CD4-positive, alpha-beta T cell treated with Interleukin-21 for 1 hour (primary cell): Measurements from ENCODE around the gene RBM19.

ENCODE experiments used
- DNase-seq: peaks from one replicate; pipeline ENCODE4 v3.0.0-alpha.2; 2020

Gene RBM19

DNA sequence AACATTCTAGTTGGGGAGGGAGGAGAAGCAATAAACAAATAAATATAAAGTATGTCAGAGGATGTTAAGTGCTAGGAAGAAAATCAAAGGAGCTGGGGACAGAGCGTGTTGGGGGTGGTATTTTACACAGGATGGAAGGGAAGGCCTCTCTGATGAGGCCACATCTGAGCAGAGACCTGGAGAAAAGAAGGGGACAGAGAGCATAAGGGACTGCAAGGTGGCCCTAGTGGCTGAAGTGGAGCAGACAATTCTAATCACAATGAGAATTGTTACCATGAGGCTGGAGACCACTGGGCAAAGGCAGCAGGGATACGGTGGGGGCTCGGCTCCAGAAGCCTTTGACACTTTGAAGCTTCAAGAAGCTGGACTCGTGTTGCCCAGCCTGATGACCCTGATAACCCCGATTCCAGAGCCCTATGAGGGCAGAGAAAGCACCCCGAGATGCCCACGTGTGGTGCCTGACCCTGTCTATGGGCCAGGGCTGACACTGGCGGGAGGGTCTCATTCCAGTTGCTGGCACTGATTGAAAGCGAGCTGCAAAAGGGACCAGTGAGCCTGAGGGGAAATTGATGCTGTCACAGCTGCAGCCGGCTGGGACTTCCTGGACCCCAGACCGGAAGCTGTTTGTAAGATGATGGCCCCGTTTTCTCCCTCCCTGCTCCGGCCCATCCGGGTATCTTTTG lies 169.1 kb downstream of the RBM19 start:
- DNase-seq: no peak

DNA sequence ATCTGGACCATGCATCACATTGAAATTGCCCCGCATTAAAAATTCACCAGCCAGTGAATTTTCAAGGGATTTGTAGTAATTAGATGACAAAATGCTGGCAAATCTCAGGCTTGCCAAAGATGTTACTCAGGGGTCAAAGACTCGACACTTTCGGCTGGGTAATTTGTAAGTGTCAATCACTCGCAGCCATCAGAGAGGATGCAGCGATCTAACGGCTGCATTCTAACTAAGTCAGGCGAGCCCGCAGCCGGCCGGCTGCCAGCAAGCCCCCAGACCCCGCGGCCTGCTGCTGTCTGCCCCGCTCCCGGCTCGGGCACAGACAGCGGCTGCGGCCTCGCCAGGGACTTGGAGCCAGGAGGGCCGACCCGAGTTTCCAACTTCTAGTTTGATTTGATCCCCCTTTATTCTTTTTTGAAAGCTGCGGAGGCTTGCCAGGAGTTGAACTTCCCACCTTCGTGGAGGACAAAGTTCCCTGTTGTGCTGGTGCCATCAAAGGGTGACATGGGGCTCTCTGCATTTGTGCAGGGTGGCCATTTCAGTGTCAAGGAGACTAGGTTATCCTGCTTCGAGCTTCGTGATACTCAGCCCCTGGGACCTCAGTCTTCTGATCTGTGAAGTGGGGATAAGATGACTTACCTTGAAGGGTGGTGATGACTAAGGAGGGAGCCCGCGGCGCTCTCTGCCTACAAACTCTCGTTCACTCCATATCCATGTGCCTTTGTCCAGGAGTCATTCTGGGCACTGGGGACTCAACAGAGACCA lies 169.9 kb downstream of the RBM19 start:
- DNase-seq: no peak

GRCh38 chr12:113795445-113795844 lies 170.7 kb downstream of the RBM19 start:
- no peak for DNase-seq

DNA sequence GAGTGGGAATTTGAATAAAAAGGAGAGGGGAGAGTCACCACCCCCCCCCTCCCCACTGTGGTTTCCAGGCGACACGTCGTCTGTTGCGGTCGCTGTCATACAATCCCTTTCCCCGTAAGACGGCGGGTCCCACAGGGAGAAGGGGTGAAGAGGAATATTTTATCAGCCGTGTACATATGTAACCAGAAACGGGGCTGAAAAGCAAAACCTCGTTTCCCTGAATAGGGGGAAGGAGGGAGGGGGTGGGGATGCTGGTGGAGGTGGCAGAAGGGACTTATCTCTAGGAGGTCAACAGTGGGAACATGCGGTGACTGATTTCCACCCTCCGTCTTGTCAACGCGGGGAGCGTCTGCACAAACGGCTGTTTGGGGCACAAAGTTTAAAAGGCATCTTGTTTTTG lies 171.4 kb downstream of the RBM19 start:
- DNase-seq: no peak

- DNase-seq: no peak
Observed at GRCh38 chr12:113793250-113793649, 172.9 kb downstream of the RBM19 start.

- DNase-seq: no peak
Observed at GRCh38 chr12:113792450-113792849, 173.7 kb downstream of the RBM19 start.

- no peak for DNase-seq
Observed at GRCh38 chr12:113788020-113788856, 177.9 kb downstream of the RBM19 start.

DNA sequence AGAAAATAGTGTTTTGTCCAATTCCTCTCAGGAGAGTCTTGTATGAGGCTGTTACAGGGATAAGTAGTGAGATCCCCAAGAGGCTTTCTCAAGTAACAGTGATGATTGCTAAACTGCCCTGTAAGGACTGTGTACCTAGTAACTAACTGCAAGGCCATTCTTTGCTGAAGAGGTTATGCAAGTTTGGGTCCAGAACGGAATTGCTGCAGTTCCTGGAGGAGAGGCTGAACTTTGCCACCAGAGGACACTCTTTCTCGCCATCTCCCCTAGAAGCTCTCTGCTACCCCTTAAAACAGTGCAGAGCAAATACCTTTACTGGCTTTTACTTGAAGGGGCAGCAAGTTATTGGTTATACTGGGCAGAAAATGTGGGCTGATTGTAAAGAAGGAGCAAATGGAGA lies 180.0 kb downstream of the RBM19 start:
- no peak for DNase-seq

DNA sequence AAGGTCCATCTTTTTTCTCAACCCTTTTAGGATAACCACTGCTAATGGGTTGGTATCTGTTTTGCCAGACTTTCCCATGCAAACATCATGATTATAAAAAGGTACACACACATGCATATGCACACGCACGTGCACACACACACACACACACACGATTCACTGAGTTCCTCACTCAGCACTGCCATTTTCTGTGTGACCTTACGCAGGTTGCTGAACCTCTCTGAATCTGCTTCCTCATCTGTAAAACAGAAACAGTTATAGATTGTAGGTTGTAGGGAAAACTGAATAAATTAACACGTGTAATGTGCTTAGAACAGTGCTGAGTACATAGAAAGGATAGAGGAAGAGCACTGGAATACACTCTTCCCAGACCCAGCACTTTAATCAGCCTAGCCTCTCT lies 182.3 kb downstream of the RBM19 start:
- DNase-seq: no peak

DNA sequence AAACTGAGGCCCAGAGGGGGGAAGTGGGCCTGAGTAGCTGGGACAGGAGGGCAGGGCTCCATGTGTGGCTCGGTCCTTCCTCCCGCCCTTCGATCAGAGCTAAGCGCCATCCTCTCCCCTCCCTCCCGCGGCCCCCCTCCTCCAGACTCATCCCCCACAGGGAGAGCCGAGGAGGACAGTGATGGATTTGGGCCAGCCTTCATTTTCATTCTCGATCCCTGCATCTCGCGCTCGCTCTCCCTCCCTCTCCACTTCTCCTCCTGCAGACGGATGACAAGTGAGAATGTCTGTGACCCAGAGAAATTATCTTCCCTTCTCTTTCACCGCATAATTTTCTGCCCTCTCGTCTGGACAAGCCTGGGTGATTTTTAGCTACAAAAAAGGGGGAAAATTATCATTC lies 183.3 kb downstream of the RBM19 start:
- DNase-seq: no peak

DNA sequence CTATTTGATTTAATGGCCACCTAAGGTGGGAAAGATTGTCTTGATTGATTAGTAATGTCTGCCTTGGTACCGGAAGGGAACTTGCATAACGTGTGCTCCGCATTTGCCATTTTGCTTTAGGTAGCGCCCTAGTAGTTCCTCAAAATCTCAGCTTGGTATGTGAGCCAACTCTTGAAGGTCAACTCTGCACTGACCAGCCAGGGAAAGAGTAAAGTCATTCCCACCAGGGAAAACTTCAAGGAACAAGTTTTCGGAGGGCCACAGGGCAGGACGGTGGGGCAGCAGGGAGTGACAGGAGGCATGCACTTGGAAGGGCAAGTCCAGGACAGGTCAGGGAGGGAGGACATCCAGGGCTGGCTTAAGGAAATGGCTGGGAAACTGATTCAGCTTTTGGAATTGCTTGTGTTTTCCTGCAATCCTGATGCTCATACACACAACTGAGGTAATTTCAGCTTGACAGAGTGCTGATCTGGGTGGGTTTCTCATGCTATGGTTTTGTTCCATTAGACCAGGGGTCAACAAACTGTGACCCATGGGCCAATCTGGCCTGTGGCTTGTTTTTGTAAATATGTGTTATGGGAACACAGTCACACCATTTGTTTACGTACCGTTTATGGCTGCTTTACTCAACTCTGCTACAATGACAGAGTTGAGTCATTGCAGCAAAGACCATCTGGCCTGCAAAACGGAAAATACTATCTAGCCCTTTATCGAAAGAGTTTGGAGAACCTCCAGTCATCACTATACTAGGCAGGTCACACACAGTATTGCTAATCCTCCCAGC lies 184.5 kb downstream of the RBM19 start:
- no peak for DNase-seq

DNA sequence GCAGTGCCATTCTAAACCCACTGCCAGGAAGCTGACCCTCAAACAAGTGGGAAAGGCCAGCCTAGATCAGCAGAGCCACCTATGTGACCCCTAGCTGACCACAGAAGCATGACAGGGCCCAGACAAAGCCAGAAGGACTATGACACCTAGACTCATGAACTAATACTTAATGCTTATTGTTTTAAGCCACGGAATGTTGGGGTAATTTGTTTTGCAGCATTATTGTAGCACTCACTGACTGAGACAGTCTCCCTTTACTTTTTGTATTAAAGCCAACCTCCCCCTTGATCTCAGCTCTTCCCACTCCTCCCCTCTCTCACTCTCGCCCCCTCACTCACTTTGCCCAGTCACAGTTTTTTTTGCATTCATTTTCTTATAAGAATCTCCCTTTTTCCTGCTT lies 186.4 kb downstream of the RBM19 start:
- DNase-seq: no peak

DNA sequence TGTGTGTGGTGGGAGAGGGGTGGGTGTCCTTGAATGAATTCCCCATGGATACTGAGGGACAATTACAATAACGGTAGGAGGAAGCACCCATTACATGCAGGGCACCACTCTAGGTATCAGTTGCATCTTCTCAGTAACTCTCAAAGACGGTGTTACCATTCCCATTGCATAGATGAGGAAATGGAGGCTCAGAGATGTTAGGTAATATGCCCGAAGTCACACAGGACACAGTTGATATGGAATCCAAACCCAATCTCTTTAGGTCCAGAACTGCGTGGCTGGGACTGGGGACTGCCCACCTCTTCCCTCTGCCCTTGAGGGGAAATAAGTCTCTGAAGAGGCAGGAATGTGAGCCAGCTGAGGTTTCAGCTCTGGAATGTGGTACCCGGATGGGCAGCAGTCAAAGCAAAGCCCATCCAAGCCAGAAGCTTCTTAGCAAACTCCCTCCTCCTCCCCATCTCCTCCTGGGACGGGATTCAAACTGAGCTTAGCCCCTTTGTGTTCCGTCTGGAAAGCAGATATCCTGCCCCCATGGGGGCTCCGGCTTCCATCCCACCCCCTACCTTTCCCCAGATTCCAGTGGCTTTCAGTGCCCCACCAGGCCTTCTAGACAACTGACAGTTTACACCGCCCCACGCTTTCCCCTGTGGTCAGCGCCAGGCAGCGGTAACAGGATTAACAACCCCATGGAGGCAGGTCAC lies 187.5 kb downstream of the RBM19 start:
- no peak for DNase-seq

DNA sequence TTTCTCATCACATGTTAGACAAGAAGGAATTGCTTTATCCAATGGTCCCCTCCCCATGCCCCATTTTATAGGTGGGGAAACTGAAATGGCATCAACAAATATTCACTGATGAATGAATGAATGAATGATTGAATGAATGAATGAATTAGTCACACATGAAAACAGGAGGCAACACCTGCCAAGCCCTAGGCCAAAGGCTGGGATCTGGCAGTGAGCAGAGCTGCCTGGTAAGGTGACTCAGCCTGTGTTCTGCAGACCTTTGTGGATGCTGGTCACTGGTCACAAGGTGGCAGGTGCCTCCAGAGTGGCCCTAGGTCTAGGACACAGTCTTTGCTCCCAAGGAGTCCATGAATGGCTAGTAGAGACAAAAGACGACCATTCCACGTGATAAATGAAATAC lies 188.4 kb downstream of the RBM19 start:
- no peak for DNase-seq

DNA sequence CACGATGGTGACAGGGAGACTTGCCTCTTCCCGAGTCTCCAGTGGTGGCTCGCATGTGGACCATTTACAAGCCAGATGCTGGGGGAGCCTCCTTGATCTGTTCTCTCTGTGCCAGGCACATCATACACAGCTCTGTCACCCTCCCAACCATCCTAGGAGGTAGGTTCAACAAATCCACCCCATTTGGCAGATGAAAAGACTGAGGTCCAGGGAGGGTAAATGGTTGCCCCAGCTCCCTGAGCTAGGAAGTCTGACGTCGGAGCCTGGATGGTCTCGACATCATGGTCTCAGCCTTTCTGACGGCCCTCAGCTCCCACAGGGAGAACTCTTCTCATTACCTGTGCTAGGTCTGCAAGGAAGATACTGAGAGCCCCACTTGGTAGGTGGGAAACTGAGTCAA lies 189.6 kb downstream of the RBM19 start:
- no peak for DNase-seq

- no peak for DNase-seq
Observed at GRCh38 chr12:113774526-113774925, 191.6 kb downstream of the RBM19 start.

GRCh38 chr12:113772505-113773030 lies 193.6 kb downstream of the RBM19 start:
- DNase-seq: no peak

- DNase-seq: no peak
Observed at GRCh38 chr12:113770389-113770865, 195.7 kb downstream of the RBM19 start.

- DNase-seq: no peak
Observed at GRCh38 chr12:113769305-113769704, 196.8 kb downstream of the RBM19 start.

DNA sequence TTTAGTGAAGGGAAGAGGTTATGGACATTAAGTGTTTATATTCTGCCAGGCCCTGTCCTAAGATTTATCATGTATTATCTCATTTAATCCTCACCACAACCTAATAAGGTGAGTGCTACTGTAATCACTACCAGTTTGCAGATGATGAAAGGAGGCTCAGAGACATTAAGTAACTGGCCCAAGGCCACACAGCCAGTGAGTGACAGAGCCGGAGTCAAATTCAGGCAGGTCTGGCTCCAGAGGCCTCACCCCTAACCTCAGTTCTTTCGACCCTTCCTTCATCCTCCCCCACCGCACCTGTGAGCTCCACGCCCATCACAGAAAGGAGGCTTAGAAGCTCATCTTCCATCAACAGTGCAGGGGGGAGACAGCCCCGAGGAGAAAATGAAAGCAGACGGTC lies 197.3 kb downstream of the RBM19 start:
- no peak for DNase-seq
